H1 (cell line): Measurements from ENCODE around the gene KCNH6. TPM values are rescaled to one million over a fixed set of nuclear protein-coding genes. Genes with fewer than 3 reads are reported as not detected.

Experiments
- CTCF ChIA-PET: fragments of 300-600 bp; sonication (Branson Sonifier 250); formaldehyde crosslinking; loops from one replicate; lab custom pipeline; 2021; ENCODE audit not compliant: partially characterized antibody; lab: Charles Lee
- POLR2A ChIA-PET: fragments of 300-600 bp; sonication (Branson Sonifier 250); formaldehyde crosslinking; loops from one replicate; lab custom pipeline; 2021; ENCODE audit warnings: inconsistent platforms; ENCODE audit not compliant: partially characterized antibody; lab: Charles Lee
- DNase-seq, 2 experiments: peaks; one replicate each; pipeline versions ENCODE4 v3.0.0 to v3.0.0-alpha.2; 2010 to 2022; ENCODE audit warnings: low spot score in 2 of 2, low read depth in 1 of 2, mixed read lengths in 1 of 2
- FAIRE-seq: peaks from 2 replicates; lab custom pipeline; 2011; peaks lifted over from hg19 to GRCh38; lab: Jason Lieb, UNC
- H2AFZ ChIP-seq: 2 replicates; pipeline ENCODE4 v1.8.1; 2012; ENCODE audit warnings: low read length, inconsistent platforms
- H2AK5ac ChIP-seq: 2 replicates; pipeline ENCODE4 v1.6.1; 2013; ENCODE audit warnings: low read depth, low read length
- H2BK120ac ChIP-seq: replicated peaks from 2 replicates; pipeline ENCODE3; 2013; ENCODE audit warnings: low read depth, low read length, inconsistent platforms
- H2BK12ac ChIP-seq: 2 replicates; pipeline ENCODE4 v1.6.1; 2013; ENCODE audit warnings: low read depth, low read length
- H2BK15ac ChIP-seq: 2 replicates; pipeline ENCODE4 v1.6.1; 2013; ENCODE audit warnings: low read length
- H2BK20ac ChIP-seq: 2 replicates; pipeline ENCODE4 v1.6.1; 2013; ENCODE audit warnings: low read length
- H2BK5ac ChIP-seq: 2 replicates; pipeline ENCODE4 v1.6.1; 2013; ENCODE audit warnings: low read depth, low read length
- H3K14ac ChIP-seq: 2 replicates; pipeline ENCODE4 v1.6.1; 2013; ENCODE audit warnings: inconsistent platforms; ENCODE audit not compliant: insufficient read length
- H3K18ac ChIP-seq: 2 replicates; pipeline ENCODE4 v1.6.1; 2013; ENCODE audit warnings: low read length; ENCODE audit errors: extremely low read depth
- H3K23ac ChIP-seq: 2 replicates; pipeline ENCODE4 v1.6.1; 2013; ENCODE audit warnings: inconsistent platforms; ENCODE audit not compliant: insufficient read length
- H3K23me2 ChIP-seq: 2 replicates; pipeline ENCODE4 v1.6.1; 2013; ENCODE audit warnings: low read depth, low read length
- H3K27ac ChIP-seq: 2 replicates; pipeline ENCODE4 v1.6.1; 2011; ENCODE audit warnings: low read depth, low read length, inconsistent platforms
- H3K27me3 ChIP-seq, 4 experiments: replicated peaks in 1 of 4; 1 replicate in 1 of 4; 2 replicates in 3 of 4; pipeline versions ENCODE4 v1.6.1 to v1.8.1; 2011 to 2013; ENCODE audit warnings: low read length in 3 of 4, mild to moderate bottlenecking in 3 of 4, inconsistent platforms in 2 of 4, mixed read lengths in 2 of 4, moderate library complexity in 1 of 4; ENCODE audit not compliant: control insufficient read depth in 3 of 4, insufficient read depth in 3 of 4; ENCODE audit errors: extremely low read depth in 1 of 4
- H3K36me3 ChIP-seq, 4 experiments: 2 replicates each; pipeline versions ENCODE4 v1.6.1 to v1.8.1; 2011 to 2013; ENCODE audit warnings: mild to moderate bottlenecking in 4 of 4, low read length in 3 of 4, moderate library complexity in 2 of 4, control low read depth in 1 of 4, inconsistent platforms in 1 of 4; ENCODE audit not compliant: insufficient read depth in 4 of 4, control insufficient read depth in 2 of 4
- H3K4ac ChIP-seq: replicated peaks from 2 replicates; pipeline ENCODE3; 2013; ENCODE audit warnings: low read length, low read depth, mixed read lengths, inconsistent platforms; ENCODE audit not compliant: insufficient read length
- H3K4me1 ChIP-seq, 4 experiments: replicated peaks in 1 of 4; 1 replicate in 1 of 4; 2 replicates in 3 of 4; pipeline versions ENCODE4 v1.6.1 to v1.8.1; 2011 to 2013; ENCODE audit warnings: low read length in 3 of 4, inconsistent platforms in 2 of 4, mixed read lengths in 1 of 4; ENCODE audit not compliant: insufficient read depth in 4 of 4, control insufficient read depth in 3 of 4
- H3K4me2 ChIP-seq, 2 experiments: 2 replicates each; pipeline versions ENCODE4 v1.6.1 to v1.8.1; 2011 to 2013; ENCODE audit warnings: low read depth in 2 of 2, low read length in 2 of 2, control low read depth in 1 of 2, inconsistent platforms in 1 of 2, mild to moderate bottlenecking in 1 of 2; ENCODE audit not compliant: insufficient read depth in 1 of 2
- H3K4me3 ChIP-seq, 4 experiments: fragments of 200-600, 300-600 bp in 1 of 4; sonication (generic), shearing (Covaris generic), sonication (Bioruptor Twin) in 1 of 4; 2 replicates each; pipeline versions ENCODE4 v1.5.1 to v1.8.1; 2011 to 2016; ENCODE audit warnings: low read length in 4 of 4, low read depth in 3 of 4, control low read depth in 2 of 4, inconsistent platforms in 2 of 4, mild to moderate bottlenecking in 2 of 4, mixed read lengths in 1 of 4, moderate library complexity in 1 of 4; ENCODE audit not compliant: insufficient read depth in 2 of 4; ENCODE audit errors: extremely low read depth in 1 of 4
- H3K56ac ChIP-seq: replicated peaks from 2 replicates; pipeline ENCODE3; 2013; ENCODE audit warnings: low read depth, mild to moderate bottlenecking, mixed read lengths, low read length, inconsistent platforms; ENCODE audit not compliant: insufficient read length
- H3K79me1 ChIP-seq: 2 replicates; pipeline ENCODE4 v1.6.1; 2013; ENCODE audit warnings: low read depth, low read length, control low read depth
- H3K79me2 ChIP-seq, 2 experiments: 2 replicates each; pipeline versions ENCODE4 v1.6.1 to v1.8.1; 2012 to 2013; ENCODE audit warnings: low read length in 2 of 2, mild to moderate bottlenecking in 2 of 2, inconsistent platforms in 1 of 2; ENCODE audit not compliant: insufficient read depth in 2 of 2, control insufficient read depth in 1 of 2
- H3K9ac ChIP-seq, 4 experiments: replicated peaks in 1 of 4; 1 replicate in 1 of 4; 2 replicates in 3 of 4; pipeline versions ENCODE4 v1.6.1 to v1.8.1; 2011 to 2013; ENCODE audit warnings: low read depth in 3 of 4, low read length in 3 of 4, control low read depth in 2 of 4, mild to moderate bottlenecking in 2 of 4, moderate library complexity in 2 of 4, inconsistent platforms in 1 of 4; ENCODE audit errors: extremely low read depth in 1 of 4
- H3K9me3 ChIP-seq, 2 experiments: 2 replicates each; pipeline versions ENCODE4 v1.6.1 to v1.8.1; 2012 to 2013; ENCODE audit warnings: mild to moderate bottlenecking in 2 of 2, moderate library complexity in 2 of 2, control low read depth in 1 of 2, inconsistent platforms in 1 of 2, low read depth in 1 of 2, low read length in 1 of 2, mixed read lengths in 1 of 2; ENCODE audit not compliant: insufficient read depth in 2 of 2
- H4K20me1 ChIP-seq, 2 experiments: replicated peaks in 1 of 2; 2 replicates each; pipeline versions ENCODE3 to v1.8.1; 2011 to 2013; ENCODE audit warnings: inconsistent platforms in 2 of 2, low read length in 2 of 2, mild to moderate bottlenecking in 1 of 2; ENCODE audit not compliant: insufficient read depth in 2 of 2, control insufficient read depth in 1 of 2
- H4K5ac ChIP-seq: 2 replicates; pipeline ENCODE4 v1.6.1; 2013; ENCODE audit warnings: low read length, low read depth, mixed read lengths, inconsistent platforms; ENCODE audit not compliant: insufficient read length
- H4K8ac ChIP-seq: 2 replicates; pipeline ENCODE4 v1.8.0; 2013; ENCODE audit warnings: mild to moderate bottlenecking, moderate library complexity, low read length, inconsistent platforms; ENCODE audit not compliant: insufficient read depth; ENCODE audit errors: extremely low read depth
- H4K91ac ChIP-seq: replicated peaks from 2 replicates; pipeline ENCODE3; 2013; ENCODE audit warnings: low read length, mixed read lengths, inconsistent platforms; ENCODE audit not compliant: insufficient read length
- CTBP2 ChIP-seq: IDR thresholded peaks from 2 replicates; pipeline ENCODE4 v1.7.0; 2011; ENCODE audit warnings: borderline replicate concordance, mild to moderate bottlenecking, moderate library complexity, mixed read lengths, low read length; ENCODE audit not compliant: insufficient read depth, insufficient read length
- SAP30 ChIP-seq: fragments of 300-600 bp; sonication (generic); IDR thresholded peaks from 2 replicates; pipeline ENCODE4 v1.7.1; 2012; ENCODE audit warnings: low read length, moderate library complexity, mild to moderate bottlenecking, inconsistent platforms; ENCODE audit not compliant: insufficient read depth, insufficient replicate concordance
- WGBS, 2 experiments: shearing (Covaris generic) in 1 of 2; methylation state at CpG; one replicate each; pipeline versions ENCODE4 v1.1.6 to v1.1.7; 2013 to 2015; ENCODE audit warnings: low lambda C conversion rate in 2 of 2, mixed read lengths in 2 of 2, inconsistent platforms in 1 of 2, low coverage in 1 of 2, missing lambda C conversion rate in 1 of 2; ENCODE audit not compliant: insufficient replicate concordance in 2 of 2, insufficient coverage in 1 of 2, insufficient read length in 1 of 2; ENCODE audit errors: extremely low coverage in 1 of 2, missing lambda C conversion rate in 1 of 2; 5-methylcytosine and 5-hydroxymethylcytosine counted together
- polyA plus RNA-seq, 7 experiments: library from polyadenylated mRNA; depleted of rRNA in 3 of 7; stranded (reverse) in 5 of 7; unstranded in 2 of 7; fragments of >200 nt in 5 of 7; fragments of 200-250 nt in 2 of 7; gene quantifications; 1 replicate in 5 of 7; 2 replicates in 1 of 7; 4 replicates in 1 of 7; pipeline versions ENCODE4 v1.2.1 to v1.2.3, GENCODE V29; 2011 to 2013; ENCODE audit warnings: missing spikeins in 2 of 7, mixed read lengths in 2 of 7
- total RNA-seq: library from RNA; stranded (reverse); fragmentation: NEBNext Ultra II Directional; extraction: Animal tissue kit (Norgen Biotek cat#: 25700); gene quantifications from 2 replicates; pipeline ENCODE4 v1.2.1, GENCODE V29; 2021

Gene KCNH6
- total and polyA plus RNA-seq, 2 of the 8 experiments (the other 6 are each of a cell fraction or from before 2014, with no cell fraction given), result 1.8 to 3.6 TPM

DNA sequence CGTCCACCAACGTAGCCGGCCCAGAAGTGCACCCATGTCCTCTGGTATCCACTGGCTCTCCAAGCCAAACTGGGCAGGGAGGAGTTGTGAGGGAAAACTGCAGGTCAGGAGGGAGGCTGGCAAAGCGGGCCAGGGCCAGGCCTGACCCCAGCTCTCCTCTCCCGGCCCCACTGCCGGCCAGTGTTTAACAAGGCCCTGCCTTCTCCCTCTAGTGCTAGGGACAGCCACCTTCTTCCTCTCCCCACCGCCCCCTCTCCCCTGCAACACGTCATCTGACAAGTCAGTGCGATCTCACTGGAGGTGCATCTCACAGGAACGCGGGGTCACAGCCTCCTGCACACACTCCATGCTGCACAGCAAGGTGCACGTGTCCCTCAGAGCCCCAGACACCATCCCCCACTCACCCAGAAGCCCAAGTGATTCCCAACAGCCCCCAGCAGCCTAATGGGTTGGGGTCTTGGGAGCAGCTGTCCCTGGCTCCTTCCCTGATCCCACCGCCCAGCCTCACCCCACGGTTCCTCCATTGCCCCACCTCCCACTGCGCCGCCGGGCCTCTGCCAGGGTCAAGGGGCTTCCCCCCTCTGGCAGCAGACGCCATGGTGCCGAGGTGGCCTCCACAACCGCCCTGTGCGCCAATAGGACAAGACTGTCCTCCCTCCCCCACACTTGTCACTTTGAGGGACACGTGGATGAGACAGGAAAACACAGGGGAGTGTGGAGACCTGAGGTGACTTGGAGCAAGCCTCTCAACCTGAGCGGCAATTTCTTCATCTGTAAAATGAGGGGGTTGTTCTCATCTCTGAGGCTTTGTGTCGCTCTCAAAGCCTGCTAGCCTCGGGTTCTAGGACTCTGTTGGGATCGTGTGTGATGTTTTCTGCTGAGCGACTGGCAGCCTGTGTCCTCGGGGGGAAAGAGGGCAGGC, 47.4 kb upstream of the KCNH6 start:
- H2BK20ac ChIP-seq, result no peak overlapping the region
- H2AFZ ChIP-seq, result no peak overlapping the region
- no peaks in the 10 kb centered on the region for H3K79me2 ChIP-seq
- TF ChIP-seq CTBP2 (no peak), SAP30 (peak; percentile 62)
- TF ChIP-seq, all 59 proteins: peak for 1
- no peak overlapping the region for H3K9ac ChIP-seq
- peak overlapping the region; percentile 89 for H3K18ac ChIP-seq
- no peak overlapping the region; the same call in 1 of the 2 replicates for H4K8ac ChIP-seq
- ChIA-PET POLR2A (interaction anchor here (1.0 to 4.4 kb wide), 7 partner anchors 14 to 223 kb away, joined by 3 to 24 read pairs (median 3); partner anchors contain the start of gene CYB561), CTCF (interaction anchor here (0.7 to 27.9 kb wide), 5 partner anchors 12 to 152 kb away, joined by 3 to 758 read pairs (median 4); partner anchors contain the start of gene CYB561)
- H2BK5ac ChIP-seq, result peak overlapping the region; percentile 48
- H3K56ac ChIP-seq, result no peak overlapping the region
- H3K4me3 ChIP-seq, result peak overlapping the region; percentile 56 to 82 (median 59); a peak in 7 of 8 replicates
- H2BK12ac ChIP-seq, result peak overlapping the region; percentile 98; the same call in 1 of the 2 replicates
- peak overlapping the region; percentile 95 for H3K4me2 ChIP-seq
- DNase-seq (peak in 1 of 2 experiments; percentile 54), FAIRE-seq (no peak)
- H2BK120ac ChIP-seq, result no peak overlapping the region
- no peaks in the 10 kb centered on the region for H4K20me1 ChIP-seq
- H4K91ac ChIP-seq, result peak overlapping the region; percentile 4
- no peak overlapping the region for H4K5ac ChIP-seq
- peak overlapping the region; percentile 25; the same call in 1 of the 2 replicates for H2BK15ac ChIP-seq
- H3K4me1 ChIP-seq, result peaks cover 0 to 22% (median 17%) of the 10 kb centered on the region in 4 experiments; a peak in 6 of 7 replicates
- no peak overlapping the region for H3K4ac ChIP-seq
- no peak overlapping the region; the same call in 1 of the 2 replicates for H2AK5ac ChIP-seq
- H3K27me3 ChIP-seq, result peaks cover 0 to 27% (median 18%) of the 10 kb centered on the region in 4 experiments; a peak in 5 of 7 replicates
- no peaks in the 10 kb centered on the region for H3K9me3 ChIP-seq
- WGBS, 2 experiments, result 58% methylated on average over 27 of the region's 28 CpGs; no CpG with 5 or more reads in 1 of the 2 experiments
- no peaks in the 10 kb centered on the region for H3K79me1 ChIP-seq
- peaks cover 11% of the 10 kb centered on the region for H3K23me2 ChIP-seq
- no peak overlapping the region for H3K14ac ChIP-seq
- no peak overlapping the region for H3K23ac ChIP-seq
- no peak overlapping the region for H3K27ac ChIP-seq
- no peaks in the 10 kb centered on the region for H3K36me3 ChIP-seq
